Thymus (tissue), 14 donors: ENCODE data around the gene CCR7. TPM values are rescaled to one million over a fixed set of nuclear protein-coding genes. Genes with fewer than 3 reads are reported as not detected.

ENCODE experiments used
- DNase-seq, 9 donors: peaks; one replicate each; pipeline ENCODE4 v3.0.0-alpha.2; 2013; ENCODE audit warnings: low spot score in 9 of 9, low read depth in 6 of 9, missing footprints in 1 of 9
- H3K27ac ChIP-seq, 2 donors: one replicate each; pipeline ENCODE4 v1.5.1; 2013; ENCODE audit warnings: control low read depth in 1 of 2, low read depth in 1 of 2, low read length in 1 of 2, mild to moderate bottlenecking in 1 of 2, moderate library complexity in 1 of 2
- H3K27me3 ChIP-seq, 2 donors: one replicate each; pipeline ENCODE4 v1.5.1; 2013; ENCODE audit warnings: low read length in 1 of 2; ENCODE audit not compliant: control insufficient read depth in 2 of 2, insufficient read depth in 1 of 2
- H3K36me3 ChIP-seq, 2 donors: one replicate each; pipeline ENCODE4 v1.5.1; 2013; ENCODE audit warnings: low read length in 1 of 2, mild to moderate bottlenecking in 1 of 2, moderate library complexity in 1 of 2; ENCODE audit not compliant: control insufficient read depth in 2 of 2, insufficient read depth in 2 of 2
- H3K4me1 ChIP-seq, 2 donors: one replicate each; pipeline ENCODE4 v1.5.1; 2013; ENCODE audit warnings: low read length in 2 of 2; ENCODE audit not compliant: control insufficient read depth in 2 of 2, insufficient read depth in 2 of 2
- H3K4me3 ChIP-seq, 2 donors: one replicate each; pipeline ENCODE4 v1.5.1; 2013; ENCODE audit warnings: low read length in 2 of 2, control low read depth in 1 of 2, mild to moderate bottlenecking in 1 of 2
- H3K9me3 ChIP-seq, 2 donors: one replicate each; pipeline ENCODE4 v1.5.1; 2013; ENCODE audit warnings: low read length in 1 of 2, mild to moderate bottlenecking in 1 of 2; ENCODE audit not compliant: control insufficient read depth in 2 of 2, insufficient read depth in 1 of 2
- WGBS: extraction: QIAGEN DNeasy Blood & Tissue Kit; methylation state at CpG from one replicate; pipeline ENCODE4 v1.1.7; 2013; 5-methylcytosine and 5-hydroxymethylcytosine counted together
- long read RNA-seq, 10 donors: transcript quantifications; one replicate each; lab custom pipeline, GENCODE V29; 2026
- polyA plus RNA-seq: library from polyadenylated mRNA; stranded (reverse); fragments of 200-250 nt; gene quantifications from one replicate; pipeline ENCODE4 v1.2.3, GENCODE V29; 2013
- total RNA-seq: library from RNA; stranded (reverse); fragments of 120-200 nt; gene quantifications from one replicate; pipeline ENCODE4 v1.2.4, GENCODE V29; 2013
- donor health status: healthy.

The CCR7 gene
- total RNA-seq (60.3 TPM), polyA plus RNA-seq (102 TPM)
- long read RNA-seq, donor 1, transcript CCR7-201 (3 exons, 2,173 nt), result major isoform, 6 of 6 reads
- long read RNA-seq, donor 1, partial matches to known transcripts, result 0 of 6 reads
- long read RNA-seq, donor 1, other reads (novel, unspliced or antisense), result 0 of 6 reads
- long read RNA-seq, donor 2, result 0 reads
- long read RNA-seq, donor 3, transcript CCR7-201 (3 exons, 2,173 nt), result major isoform, 52 of 53 reads
- long read RNA-seq, donor 3, partial matches to known transcripts, result 0 of 53 reads
- long read RNA-seq, donor 3, other reads (novel, unspliced or antisense), result 0 of 53 reads
- long read RNA-seq, donor 4, transcript CCR7-201 (3 exons, 2,173 nt), result major isoform, 37 of 37 reads
- long read RNA-seq, donor 4, partial matches to known transcripts, result 0 of 37 reads
- long read RNA-seq, donor 4, other reads (novel, unspliced or antisense), result 0 of 37 reads
- long read RNA-seq, donor 5, transcript CCR7-201 (3 exons, 2,173 nt), result major isoform, 108 of 114 reads
- long read RNA-seq, donor 5, partial matches to known transcripts, result 5 of 114 reads
- long read RNA-seq, donor 5, other reads (novel, unspliced or antisense), result 0 of 114 reads
- long read RNA-seq, donor 6, transcript CCR7-201 (3 exons, 2,173 nt), result major isoform, 53 of 53 reads
- long read RNA-seq, donor 6, partial matches to known transcripts, result 0 of 53 reads
- long read RNA-seq, donor 6, other reads (novel, unspliced or antisense), result 0 of 53 reads
- long read RNA-seq, donor 7, transcript CCR7-201 (3 exons, 2,173 nt), result major isoform, 82 of 85 reads
- long read RNA-seq, donor 7, partial matches to known transcripts, result 0 of 85 reads
- long read RNA-seq, donor 7, other reads (novel, unspliced or antisense), result 0 of 85 reads
- long read RNA-seq, donor 8, transcript CCR7-201 (3 exons, 2,173 nt), result major isoform, 27 of 27 reads
- long read RNA-seq, donor 8, partial matches to known transcripts, result 0 of 27 reads
- long read RNA-seq, donor 8, other reads (novel, unspliced or antisense), result 0 of 27 reads
- long read RNA-seq, donor 9, transcript CCR7-201 (3 exons, 2,173 nt), result major isoform, 20 of 20 reads
- long read RNA-seq, donor 9, partial matches to known transcripts, result 0 of 20 reads
- long read RNA-seq, donor 9, other reads (novel, unspliced or antisense), result 0 of 20 reads
- long read RNA-seq, donor 10, transcript CCR7-201 (3 exons, 2,173 nt), result major isoform, 22 of 22 reads
- long read RNA-seq, donor 10, partial matches to known transcripts, result 0 of 22 reads
- long read RNA-seq, donor 10, other reads (novel, unspliced or antisense), result 0 of 22 reads

DNA sequence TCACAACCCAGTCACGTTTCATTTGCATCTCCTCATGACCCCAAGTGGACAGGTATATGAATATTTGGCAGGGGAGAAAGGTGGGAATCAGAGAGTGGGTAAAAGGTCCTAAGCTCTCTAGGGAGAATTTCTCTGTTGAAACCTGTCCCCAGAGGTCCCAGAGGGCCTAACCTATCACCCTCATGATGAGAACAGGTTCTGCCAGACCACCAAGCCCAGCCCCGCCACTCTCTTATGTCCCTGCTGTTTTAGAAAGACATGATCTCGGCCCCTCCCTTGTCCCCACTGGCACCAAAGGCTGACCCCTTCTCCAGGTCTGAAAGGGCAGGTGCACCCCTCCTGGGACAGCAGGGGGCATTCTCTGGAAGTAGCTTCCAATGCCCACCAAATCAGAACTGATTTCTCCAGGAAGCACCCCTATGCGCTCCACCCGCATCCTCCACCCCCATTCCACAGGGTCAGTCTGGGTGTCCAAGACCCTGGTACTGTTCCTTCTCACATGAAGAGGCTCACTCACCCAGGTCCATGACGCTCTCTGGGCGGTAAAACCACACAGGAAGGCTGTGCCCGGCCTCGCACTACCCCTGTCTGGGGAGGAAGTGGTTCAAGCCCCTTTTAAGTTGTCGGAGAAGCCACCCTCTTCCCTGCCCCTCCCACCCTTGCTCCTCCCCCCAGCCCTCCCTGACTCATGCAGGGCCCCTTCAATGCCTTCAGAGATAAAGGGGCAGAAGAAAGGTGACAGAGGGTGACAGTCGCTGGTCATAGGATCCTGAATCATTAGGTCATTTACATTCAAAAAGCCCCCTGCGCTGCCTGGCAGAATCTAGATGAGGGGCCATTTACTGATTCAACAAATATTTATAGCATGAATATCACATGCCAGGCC, at the start of gene CCR7:
Gene CCR7, minus strand, starts transcription at position 590 of the 886 bp plus-strand sequence. Its CDS starts 63 bp downstream, at position 527.
- H3K4me1 ChIP-seq, result peaks cover 19 to 53% of the 10 kb centered on the region in 2 donors
- H3K36me3 ChIP-seq, result no peaks in the 10 kb centered on the region
- H3K27me3 ChIP-seq, result no peaks in the 10 kb centered on the region
- 32% methylated on average over 12 of the region's 12 CpGs for WGBS
- no peaks in the 10 kb centered on the region for H3K9me3 ChIP-seq
- peak within 1 kb of the TSS; percentile 48 to 56 for H3K4me3 ChIP-seq
- peak in 4 of 9 donors; percentile 74 to 91 (median 78) for DNase-seq
- peak within 1 kb of the TSS; percentile 72 to 85 for H3K27ac ChIP-seq

- no peak overlapping the region for H3K4me3 ChIP-seq
- H3K4me1 ChIP-seq, result peaks cover 0 to 45% of the 10 kb centered on the region in 2 donors
- no peaks in the 10 kb centered on the region for H3K9me3 ChIP-seq
- H3K36me3 ChIP-seq, result no peaks in the 10 kb centered on the region
- no peak for DNase-seq
- WGBS, result 89% methylated on average over 13 of the region's 13 CpGs
- H3K27ac ChIP-seq, result peak overlapping the region; percentile 46 to 61
- H3K27me3 ChIP-seq, result peaks cover 0 to 2% of the 10 kb centered on the region in 2 donors
Measured at GRCh38 chr17:40614431-40615067, 49.3 kb upstream of the CCR7 start.

- H3K27ac ChIP-seq, result no peak overlapping the region
- peaks cover 0 to 2% of the 10 kb centered on the region in 2 donors for H3K27me3 ChIP-seq
- H3K36me3 ChIP-seq, result no peaks in the 10 kb centered on the region
- WGBS, result 94% methylated on average over 5 of the region's 5 CpGs
- H3K4me1 ChIP-seq, result peaks cover 0 to 42% of the 10 kb centered on the region in 2 donors
- H3K9me3 ChIP-seq, result peaks cover 0 to 4% of the 10 kb centered on the region in 2 donors
- H3K4me3 ChIP-seq, result no peak overlapping the region
- no peak for DNase-seq
Measured at GRCh38 chr17:40613467-40614154, 48.3 kb upstream of the CCR7 start.

DNA sequence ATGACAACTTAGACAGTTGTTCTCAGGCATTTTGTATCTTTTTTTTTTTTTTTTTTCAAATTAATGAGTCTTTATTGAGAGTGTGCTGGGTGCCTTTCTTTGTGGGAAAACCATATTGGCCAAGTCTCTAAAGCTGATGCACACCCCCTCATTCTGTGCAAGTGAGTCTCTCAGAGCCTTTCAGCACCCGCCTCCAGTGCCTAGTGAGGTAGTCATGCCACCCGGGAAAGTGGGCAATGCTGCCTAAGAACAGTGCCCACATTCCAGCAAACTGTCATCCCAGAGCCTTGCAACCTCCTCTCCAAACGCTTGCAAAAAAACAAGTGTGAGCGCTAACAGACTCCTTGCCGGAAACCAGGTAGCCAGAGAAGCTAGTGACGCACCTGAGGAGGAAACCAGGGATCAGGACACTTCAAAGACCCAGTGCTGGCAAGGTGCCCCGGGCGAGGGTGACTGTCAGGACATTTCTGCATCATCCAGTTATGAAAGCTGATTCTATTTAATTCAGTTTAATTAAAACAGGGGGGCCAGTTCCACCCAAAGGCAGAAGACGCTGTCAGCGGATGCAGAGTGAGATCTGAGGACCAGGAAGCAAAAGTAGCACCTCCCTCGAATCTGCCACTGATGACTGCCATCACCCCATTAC, 47.5 kb upstream of the CCR7 start:
- H3K27ac ChIP-seq, result no peak overlapping the region
- H3K4me1 ChIP-seq, result peaks cover 0 to 48% of the 10 kb centered on the region in 2 donors

DNA sequence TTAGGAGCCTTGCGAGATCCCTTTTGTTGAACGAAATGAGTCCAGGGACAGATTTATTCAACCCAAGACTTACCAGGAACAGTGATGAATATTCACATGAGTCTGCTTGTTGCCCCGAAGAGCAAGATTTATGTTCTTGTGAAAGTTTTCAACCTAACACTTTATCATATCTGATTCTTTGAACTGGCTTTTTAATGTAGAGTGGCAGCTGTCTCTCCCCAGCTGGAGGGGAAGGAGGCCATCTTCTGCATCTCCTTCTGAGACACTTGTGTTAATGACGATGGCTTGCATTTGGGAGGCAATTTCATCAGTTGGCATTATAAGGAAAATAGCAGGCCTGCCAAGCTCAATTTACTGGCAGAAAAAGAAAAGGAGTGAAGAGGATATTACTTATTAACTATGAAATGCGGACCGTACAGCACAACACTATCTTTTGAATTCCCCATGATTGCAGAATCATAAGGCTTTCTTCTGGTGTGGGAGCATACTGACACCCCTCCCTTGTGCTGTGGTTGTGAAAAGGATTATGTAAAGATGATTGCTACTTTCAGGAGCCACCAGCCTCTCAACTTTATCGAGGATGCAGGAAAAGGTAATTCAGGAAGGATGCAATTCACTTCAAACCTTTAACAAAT, 46.7 kb upstream of the CCR7 start:
- Histone ChIP-seq H3K9me3 (peaks cover 0 to 4% of the 10 kb centered on the region in 2 donors), H3K4me1 (peaks cover 0 to 54% of the 10 kb centered on the region in 2 donors), H3K4me3 (no peak overlapping the region), H3K36me3 (no peaks in the 10 kb centered on the region), H3K27ac (no peak overlapping the region), H3K27me3 (no peaks in the 10 kb centered on the region)
- DNase-seq, result no peak
- WGBS, result 79% methylated on average over 7 of the region's 7 CpGs

More for the DNA sequence above, 47.5 kb upstream of the CCR7 start:
- no peak for DNase-seq
- no peak overlapping the region for H3K4me3 ChIP-seq
- no peaks in the 10 kb centered on the region for H3K36me3 ChIP-seq
- peaks cover 0 to 4% of the 10 kb centered on the region in 2 donors for H3K9me3 ChIP-seq
- 91% methylated on average over 11 of the region's 11 CpGs for WGBS
- H3K27me3 ChIP-seq, result peaks cover 0 to under 1% of the 10 kb centered on the region in 2 donors

- 80% methylated on average over 2 of the region's 2 CpGs for WGBS
- H3K27ac ChIP-seq, result no peak overlapping the region
- H3K4me3 ChIP-seq, result no peak overlapping the region
- H3K9me3 ChIP-seq, result peaks cover 0 to 4% of the 10 kb centered on the region in 2 donors
- H3K4me1 ChIP-seq, result peaks cover 0 to 49% of the 10 kb centered on the region in 2 donors
- H3K27me3 ChIP-seq, result no peaks in the 10 kb centered on the region
- H3K36me3 ChIP-seq, result no peaks in the 10 kb centered on the region
- no peak for DNase-seq
Measured at GRCh38 chr17:40610359-40610758, 45.1 kb upstream of the CCR7 start.

- peaks cover 0 to 53% of the 10 kb centered on the region in 2 donors for H3K4me1 ChIP-seq
- WGBS, result 86% methylated on average over 6 of the region's 6 CpGs
- DNase-seq, result peak in 1 of 9 donors; percentile 61
Measured at GRCh38 chr17:40608061-40608581, 42.8 kb upstream of the CCR7 start.

More at GRCh38 chr17:40608061-40608581, 42.8 kb upstream of the CCR7 start:
- Histone ChIP-seq H3K27ac (peak overlapping the region; percentile 58 to 74), H3K27me3 (no peaks in the 10 kb centered on the region), H3K36me3 (no peaks in the 10 kb centered on the region), H3K9me3 (peaks cover 0 to 4% of the 10 kb centered on the region in 2 donors), H3K4me3 (no peak overlapping the region)
